H1 (cell line): ENCODE measurements around the gene FANCD2. TPM values are rescaled to one million over a fixed set of nuclear protein-coding genes. Genes with fewer than 3 reads are reported as not detected.

Experiments
- CTCF ChIA-PET: fragments of 300-600 bp; sonication (Branson Sonifier 250); formaldehyde crosslinking; loops from one replicate; lab custom pipeline; 2021; ENCODE audit not compliant: partially characterized antibody; lab: Charles Lee
- POLR2A ChIA-PET: fragments of 300-600 bp; sonication (Branson Sonifier 250); formaldehyde crosslinking; loops from one replicate; lab custom pipeline; 2021; ENCODE audit warnings: inconsistent platforms; ENCODE audit not compliant: partially characterized antibody; lab: Charles Lee
- DNase-seq, 2 experiments: peaks; one replicate each; pipeline versions ENCODE4 v3.0.0 to v3.0.0-alpha.2; 2010 to 2022; ENCODE audit warnings: low spot score in 2 of 2, low read depth in 1 of 2, mixed read lengths in 1 of 2
- FAIRE-seq: peaks from 2 replicates; lab custom pipeline; 2011; peaks lifted over from hg19 to GRCh38; lab: Jason Lieb, UNC
- H2AFZ ChIP-seq: 2 replicates; pipeline ENCODE4 v1.8.1; 2012; ENCODE audit warnings: low read length, inconsistent platforms
- H2AK5ac ChIP-seq: 2 replicates; pipeline ENCODE4 v1.6.1; 2013; ENCODE audit warnings: low read depth, low read length
- H2BK120ac ChIP-seq: replicated peaks from 2 replicates; pipeline ENCODE3; 2013; ENCODE audit warnings: low read depth, low read length, inconsistent platforms
- H2BK12ac ChIP-seq: 2 replicates; pipeline ENCODE4 v1.6.1; 2013; ENCODE audit warnings: low read depth, low read length
- H2BK15ac ChIP-seq: 2 replicates; pipeline ENCODE4 v1.6.1; 2013; ENCODE audit warnings: low read length
- H2BK20ac ChIP-seq: 2 replicates; pipeline ENCODE4 v1.6.1; 2013; ENCODE audit warnings: low read length
- H2BK5ac ChIP-seq: 2 replicates; pipeline ENCODE4 v1.6.1; 2013; ENCODE audit warnings: low read depth, low read length
- H3K14ac ChIP-seq: 2 replicates; pipeline ENCODE4 v1.6.1; 2013; ENCODE audit warnings: inconsistent platforms; ENCODE audit not compliant: insufficient read length
- H3K18ac ChIP-seq: 2 replicates; pipeline ENCODE4 v1.6.1; 2013; ENCODE audit warnings: low read length; ENCODE audit errors: extremely low read depth
- H3K23ac ChIP-seq: 2 replicates; pipeline ENCODE4 v1.6.1; 2013; ENCODE audit warnings: inconsistent platforms; ENCODE audit not compliant: insufficient read length
- H3K23me2 ChIP-seq: 2 replicates; pipeline ENCODE4 v1.6.1; 2013; ENCODE audit warnings: low read depth, low read length
- H3K27ac ChIP-seq: 2 replicates; pipeline ENCODE4 v1.6.1; 2011; ENCODE audit warnings: low read depth, low read length, inconsistent platforms
- H3K27me3 ChIP-seq, 4 experiments: replicated peaks in 1 of 4; 1 replicate in 1 of 4; 2 replicates in 3 of 4; pipeline versions ENCODE4 v1.6.1 to v1.8.1; 2011 to 2013; ENCODE audit warnings: low read length in 3 of 4, mild to moderate bottlenecking in 3 of 4, inconsistent platforms in 2 of 4, mixed read lengths in 2 of 4, moderate library complexity in 1 of 4; ENCODE audit not compliant: control insufficient read depth in 3 of 4, insufficient read depth in 3 of 4; ENCODE audit errors: extremely low read depth in 1 of 4
- H3K36me3 ChIP-seq, 4 experiments: 2 replicates each; pipeline versions ENCODE4 v1.6.1 to v1.8.1; 2011 to 2013; ENCODE audit warnings: mild to moderate bottlenecking in 4 of 4, low read length in 3 of 4, moderate library complexity in 2 of 4, control low read depth in 1 of 4, inconsistent platforms in 1 of 4; ENCODE audit not compliant: insufficient read depth in 4 of 4, control insufficient read depth in 2 of 4
- H3K4ac ChIP-seq: replicated peaks from 2 replicates; pipeline ENCODE3; 2013; ENCODE audit warnings: low read length, low read depth, mixed read lengths, inconsistent platforms; ENCODE audit not compliant: insufficient read length
- H3K4me1 ChIP-seq, 4 experiments: replicated peaks in 1 of 4; 1 replicate in 1 of 4; 2 replicates in 3 of 4; pipeline versions ENCODE4 v1.6.1 to v1.8.1; 2011 to 2013; ENCODE audit warnings: low read length in 3 of 4, inconsistent platforms in 2 of 4, mixed read lengths in 1 of 4; ENCODE audit not compliant: insufficient read depth in 4 of 4, control insufficient read depth in 3 of 4
- H3K4me2 ChIP-seq, 2 experiments: 2 replicates each; pipeline versions ENCODE4 v1.6.1 to v1.8.1; 2011 to 2013; ENCODE audit warnings: low read depth in 2 of 2, low read length in 2 of 2, control low read depth in 1 of 2, inconsistent platforms in 1 of 2, mild to moderate bottlenecking in 1 of 2; ENCODE audit not compliant: insufficient read depth in 1 of 2
- H3K4me3 ChIP-seq, 4 experiments: fragments of 200-600, 300-600 bp in 1 of 4; sonication (generic), shearing (Covaris generic), sonication (Bioruptor Twin) in 1 of 4; 2 replicates each; pipeline versions ENCODE4 v1.5.1 to v1.8.1; 2011 to 2016; ENCODE audit warnings: low read length in 4 of 4, low read depth in 3 of 4, control low read depth in 2 of 4, inconsistent platforms in 2 of 4, mild to moderate bottlenecking in 2 of 4, mixed read lengths in 1 of 4, moderate library complexity in 1 of 4; ENCODE audit not compliant: insufficient read depth in 2 of 4; ENCODE audit errors: extremely low read depth in 1 of 4
- H3K56ac ChIP-seq: replicated peaks from 2 replicates; pipeline ENCODE3; 2013; ENCODE audit warnings: low read depth, mild to moderate bottlenecking, mixed read lengths, low read length, inconsistent platforms; ENCODE audit not compliant: insufficient read length
- H3K79me1 ChIP-seq: 2 replicates; pipeline ENCODE4 v1.6.1; 2013; ENCODE audit warnings: low read depth, low read length, control low read depth
- H3K79me2 ChIP-seq, 2 experiments: 2 replicates each; pipeline versions ENCODE4 v1.6.1 to v1.8.1; 2012 to 2013; ENCODE audit warnings: low read length in 2 of 2, mild to moderate bottlenecking in 2 of 2, inconsistent platforms in 1 of 2; ENCODE audit not compliant: insufficient read depth in 2 of 2, control insufficient read depth in 1 of 2
- H3K9ac ChIP-seq, 4 experiments: replicated peaks in 1 of 4; 1 replicate in 1 of 4; 2 replicates in 3 of 4; pipeline versions ENCODE4 v1.6.1 to v1.8.1; 2011 to 2013; ENCODE audit warnings: low read depth in 3 of 4, low read length in 3 of 4, control low read depth in 2 of 4, mild to moderate bottlenecking in 2 of 4, moderate library complexity in 2 of 4, inconsistent platforms in 1 of 4; ENCODE audit errors: extremely low read depth in 1 of 4
- H3K9me3 ChIP-seq, 2 experiments: 2 replicates each; pipeline versions ENCODE4 v1.6.1 to v1.8.1; 2012 to 2013; ENCODE audit warnings: mild to moderate bottlenecking in 2 of 2, moderate library complexity in 2 of 2, control low read depth in 1 of 2, inconsistent platforms in 1 of 2, low read depth in 1 of 2, low read length in 1 of 2, mixed read lengths in 1 of 2; ENCODE audit not compliant: insufficient read depth in 2 of 2
- H4K20me1 ChIP-seq, 2 experiments: replicated peaks in 1 of 2; 2 replicates each; pipeline versions ENCODE3 to v1.8.1; 2011 to 2013; ENCODE audit warnings: inconsistent platforms in 2 of 2, low read length in 2 of 2, mild to moderate bottlenecking in 1 of 2; ENCODE audit not compliant: insufficient read depth in 2 of 2, control insufficient read depth in 1 of 2
- H4K5ac ChIP-seq: 2 replicates; pipeline ENCODE4 v1.6.1; 2013; ENCODE audit warnings: low read length, low read depth, mixed read lengths, inconsistent platforms; ENCODE audit not compliant: insufficient read length
- H4K8ac ChIP-seq: 2 replicates; pipeline ENCODE4 v1.8.0; 2013; ENCODE audit warnings: mild to moderate bottlenecking, moderate library complexity, low read length, inconsistent platforms; ENCODE audit not compliant: insufficient read depth; ENCODE audit errors: extremely low read depth
- H4K91ac ChIP-seq: replicated peaks from 2 replicates; pipeline ENCODE3; 2013; ENCODE audit warnings: low read length, mixed read lengths, inconsistent platforms; ENCODE audit not compliant: insufficient read length
- BCL11A ChIP-seq, 2 experiments: IDR thresholded peaks; one replicate each; pipeline ENCODE4 v1.6.1; 2011; ENCODE audit warnings: low read depth in 2 of 2, low read length in 2 of 2, mild to moderate bottlenecking in 2 of 2
- CEBPB ChIP-seq: IDR thresholded peaks from 2 replicates; pipeline ENCODE4 v1.6.1; 2012; ENCODE audit warnings: low read depth, low read length
- CHD2 ChIP-seq: IDR thresholded peaks from 2 replicates; pipeline ENCODE4 v1.6.1; 2012; ENCODE audit warnings: low read length, improper control_type of control experiment
- CREB1 ChIP-seq: IDR thresholded peaks from 2 replicates; pipeline ENCODE4 v1.6.1; 2012; ENCODE audit warnings: inconsistent platforms
- GABPA ChIP-seq: IDR thresholded peaks from 2 replicates; pipeline ENCODE4 v1.6.1; 2011; ENCODE audit warnings: mild to moderate bottlenecking, low read length, moderate library complexity, borderline replicate concordance; ENCODE audit not compliant: insufficient read depth
- POU5F1 ChIP-seq: IDR thresholded peaks from 2 replicates; pipeline ENCODE4 v1.6.1; 2011; ENCODE audit warnings: low read depth, mild to moderate bottlenecking, low read length, moderate library complexity
- RBBP5 ChIP-seq: IDR thresholded peaks from 2 replicates; pipeline ENCODE4 v1.7.1; 2012; ENCODE audit warnings: low read depth, mild to moderate bottlenecking, inconsistent platforms, low read length, moderate library complexity, borderline replicate concordance
- SIX5 ChIP-seq: IDR thresholded peaks from 2 replicates; pipeline ENCODE4 v1.6.1; 2011; ENCODE audit warnings: mild to moderate bottlenecking, low read depth, low read length
- SRF ChIP-seq: IDR thresholded peaks from 2 replicates; pipeline ENCODE4 v1.6.1; 2011; ENCODE audit warnings: mild to moderate bottlenecking, low read depth, low read length, moderate library complexity
- WGBS, 2 experiments: shearing (Covaris generic) in 1 of 2; methylation state at CpG; one replicate each; pipeline versions ENCODE4 v1.1.6 to v1.1.7; 2013 to 2015; ENCODE audit warnings: low lambda C conversion rate in 2 of 2, mixed read lengths in 2 of 2, inconsistent platforms in 1 of 2, low coverage in 1 of 2, missing lambda C conversion rate in 1 of 2; ENCODE audit not compliant: insufficient replicate concordance in 2 of 2, insufficient coverage in 1 of 2, insufficient read length in 1 of 2; ENCODE audit errors: extremely low coverage in 1 of 2, missing lambda C conversion rate in 1 of 2; 5-methylcytosine and 5-hydroxymethylcytosine counted together
- polyA plus RNA-seq, 7 experiments: library from polyadenylated mRNA; depleted of rRNA in 3 of 7; stranded (reverse) in 5 of 7; unstranded in 2 of 7; fragments of >200 nt in 5 of 7; fragments of 200-250 nt in 2 of 7; gene quantifications; 1 replicate in 5 of 7; 2 replicates in 1 of 7; 4 replicates in 1 of 7; pipeline versions ENCODE4 v1.2.1 to v1.2.3, GENCODE V29; 2011 to 2013; ENCODE audit warnings: missing spikeins in 2 of 7, mixed read lengths in 2 of 7
- total RNA-seq: library from RNA; stranded (reverse); fragmentation: NEBNext Ultra II Directional; extraction: Animal tissue kit (Norgen Biotek cat#: 25700); gene quantifications from 2 replicates; pipeline ENCODE4 v1.2.1, GENCODE V29; 2021

FANCD2 gene
- total and polyA plus RNA-seq, 2 of the 8 experiments (the other 6 are each of a cell fraction or from before 2014, with no cell fraction given): 33.1 to 77.8 TPM

DNA sequence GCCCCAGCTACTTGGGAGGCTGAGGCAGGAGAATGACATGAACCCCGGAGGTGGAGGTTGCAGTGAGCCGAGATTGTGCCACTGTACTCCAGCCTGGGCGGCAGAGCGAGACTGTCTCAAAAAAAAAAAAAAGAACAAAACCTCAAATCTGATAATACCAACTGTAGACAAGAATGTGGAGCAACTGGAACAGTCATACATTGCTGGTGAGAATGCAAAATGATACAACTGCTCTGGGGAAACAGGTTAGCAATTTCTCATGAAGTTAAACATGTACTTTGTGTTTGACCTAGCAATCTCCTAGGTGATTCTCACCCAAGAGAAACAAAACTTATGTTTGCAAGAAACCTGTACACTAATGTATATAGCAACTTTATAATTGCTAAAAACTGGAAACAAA lies 110.9 kb downstream of the FANCD2 start:
- H2AK5ac ChIP-seq: no peak overlapping the region
- DNase-seq (no peak), FAIRE-seq (no peak)
- ChIA-PET CTCF (interaction anchor here (1.1 kb wide), 1 partner anchor 125 kb away, joined by 3 read pairs; no protein-coding TSS in a partner anchor), POLR2A (interaction anchor here (0.6 kb wide), 1 partner anchor 18 kb away, joined by 3 read pairs; no protein-coding TSS in a partner anchor)
- H3K23ac ChIP-seq: no peak overlapping the region
- H2BK5ac ChIP-seq: no peak overlapping the region
- 92% methylated on average over 2 of the region's 4 CpGs; no CpG with 5 or more reads in 1 of the 2 experiments for WGBS, 2 experiments
- no peak overlapping the region for H3K14ac ChIP-seq
- H3K79me1 ChIP-seq: no peaks in the 10 kb centered on the region
- no peaks in the 10 kb centered on the region for H3K36me3 ChIP-seq
- H4K5ac ChIP-seq: no peak overlapping the region
- no peak overlapping the region for H2AFZ ChIP-seq
- H2BK20ac ChIP-seq: no peak overlapping the region
- H4K91ac ChIP-seq: no peak overlapping the region
- H3K4me1 ChIP-seq: no peaks in the 10 kb centered on the region
- no peak overlapping the region for H2BK120ac ChIP-seq
- no peak overlapping the region for H2BK12ac ChIP-seq
- no peak overlapping the region for H3K9ac ChIP-seq
- no peak overlapping the region for H3K56ac ChIP-seq
- H4K20me1 ChIP-seq: no peaks in the 10 kb centered on the region
- H3K4me2 ChIP-seq: no peak overlapping the region
- no peaks in the 10 kb centered on the region for H3K27me3 ChIP-seq
- H3K18ac ChIP-seq: no peak overlapping the region
- no peak overlapping the region for H3K27ac ChIP-seq
- TF ChIP-seq CHD2: no peak
- TF ChIP-seq SRF: no peak
- TF ChIP-seq RBBP5: no peak
- no peak for TF ChIP-seq GABPA
- TF ChIP-seq CEBPB: no peak
- TF ChIP-seq BCL11A (IDR thresholded peaks at IDR 0.05; ENCODE audit: low read depth in 2 of 2, low read length in 2 of 2): no peak
- TF ChIP-seq SIX5: no peak
- no peak for TF ChIP-seq CREB1
- no peak for TF ChIP-seq POU5F1
- TF ChIP-seq, all 59 proteins: peak for 0
- no peaks in the 10 kb centered on the region for H3K79me2 ChIP-seq
- no peak overlapping the region for H4K8ac ChIP-seq
- H2BK15ac ChIP-seq: no peak overlapping the region
- H3K9me3 ChIP-seq: peaks cover 0 to 7% of the 10 kb centered on the region in 2 experiments; a peak in 1 of 4 replicates
- no peak overlapping the region for H3K4me3 ChIP-seq
- H3K4ac ChIP-seq: no peak overlapping the region
- H3K23me2 ChIP-seq: peaks cover 2% of the 10 kb centered on the region; the same call in 1 of the 2 replicates
